ENCODE measurements around the gene CTNNBL1.

Gene CTNNBL1

GRCh38 chr20:37863289-37863688 is 169.5 kb downstream of the CTNNBL1 start:
- DNase-seq = no peak

GRCh38 chr20:37864298-37864697 is 170.5 kb downstream of the CTNNBL1 start:
- no peak for DNase-seq

GRCh38 chr20:37866051-37866450 is 172.2 kb downstream of the CTNNBL1 start:
- no peak for DNase-seq

- no peak for DNase-seq
Observed at GRCh38 chr20:37867289-37868195, 173.7 kb downstream of the CTNNBL1 start.

- DNase-seq = no peak
Observed at GRCh38 chr20:37868851-37869333, 175.1 kb downstream of the CTNNBL1 start.

- DNase-seq = no peak
Observed at GRCh38 chr20:37869334-37869861, 175.6 kb downstream of the CTNNBL1 start.

GRCh38 chr20:37870294-37870693 is 176.5 kb downstream of the CTNNBL1 start:
- DNase-seq = no peak

- no peak for DNase-seq
Observed at GRCh38 chr20:37871751-37872150, 177.9 kb downstream of the CTNNBL1 start.

GRCh38 chr20:37872161-37872560 is 178.3 kb downstream of the CTNNBL1 start:
- DNase-seq = no peak

- no peak for DNase-seq
Observed at GRCh38 chr20:37873884-37874283, 180.1 kb downstream of the CTNNBL1 start.

- no peak for DNase-seq
Observed at GRCh38 chr20:37875460-37876175, 181.8 kb downstream of the CTNNBL1 start.

- DNase-seq = no peak
Observed at GRCh38 chr20:37876863-37877262, 183.0 kb downstream of the CTNNBL1 start.

GRCh38 chr20:37877832-37878772 is 184.3 kb downstream of the CTNNBL1 start:
- DNase-seq = no peak

- DNase-seq = no peak
Observed at GRCh38 chr20:37878835-37879599, 185.2 kb downstream of the CTNNBL1 start.

GRCh38 chr20:37879843-37880242 is 186.0 kb downstream of the CTNNBL1 start:
- DNase-seq = no peak

GRCh38 chr20:37880726-37881591 is 187.1 kb downstream of the CTNNBL1 start:
- DNase-seq = no peak

GRCh38 chr20:37881601-37882343 is 187.9 kb downstream of the CTNNBL1 start:
- no peak for DNase-seq

GRCh38 chr20:37882961-37883712 is 189.3 kb downstream of the CTNNBL1 start:
- DNase-seq = no peak

- DNase-seq = no peak
Observed at GRCh38 chr20:37885042-37885441, 191.2 kb downstream of the CTNNBL1 start.
